Measurements from ENCODE around the gene DAPK1.

Gene DAPK1

DNA sequence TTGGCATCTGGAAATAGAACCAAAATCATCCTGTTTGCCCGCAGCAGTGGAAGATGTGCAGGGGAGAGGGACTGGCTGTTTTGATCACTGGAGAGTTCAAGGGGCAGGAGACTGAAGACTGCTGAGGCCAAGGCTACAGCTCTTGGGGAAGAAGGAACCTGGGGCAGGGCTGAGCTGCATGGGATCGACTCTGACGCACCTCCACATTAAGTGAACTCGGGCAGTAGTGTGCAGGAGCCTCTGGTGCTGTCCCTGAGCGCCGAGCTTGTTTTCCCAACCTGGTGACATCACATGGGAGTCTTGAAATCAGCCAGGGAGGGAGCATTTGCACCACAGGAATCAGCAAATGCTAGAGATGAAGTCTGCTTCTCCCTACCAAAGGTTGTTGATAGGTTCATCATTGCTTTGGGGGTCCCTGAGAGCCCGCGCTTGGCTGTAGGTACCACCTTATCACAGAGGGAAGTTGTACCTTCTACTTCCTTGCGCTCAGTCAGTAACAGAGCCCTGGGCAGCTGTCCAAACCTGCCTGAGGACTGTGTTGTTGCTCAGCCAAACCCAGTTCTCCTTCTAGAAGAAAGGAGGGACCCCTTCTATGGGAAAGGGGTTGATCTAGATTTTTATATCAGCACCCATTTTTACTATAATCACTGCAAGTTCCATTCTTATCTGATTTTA lies 175.9 kb downstream of the DAPK1 start:
- DNase-seq, result no peak

DNA sequence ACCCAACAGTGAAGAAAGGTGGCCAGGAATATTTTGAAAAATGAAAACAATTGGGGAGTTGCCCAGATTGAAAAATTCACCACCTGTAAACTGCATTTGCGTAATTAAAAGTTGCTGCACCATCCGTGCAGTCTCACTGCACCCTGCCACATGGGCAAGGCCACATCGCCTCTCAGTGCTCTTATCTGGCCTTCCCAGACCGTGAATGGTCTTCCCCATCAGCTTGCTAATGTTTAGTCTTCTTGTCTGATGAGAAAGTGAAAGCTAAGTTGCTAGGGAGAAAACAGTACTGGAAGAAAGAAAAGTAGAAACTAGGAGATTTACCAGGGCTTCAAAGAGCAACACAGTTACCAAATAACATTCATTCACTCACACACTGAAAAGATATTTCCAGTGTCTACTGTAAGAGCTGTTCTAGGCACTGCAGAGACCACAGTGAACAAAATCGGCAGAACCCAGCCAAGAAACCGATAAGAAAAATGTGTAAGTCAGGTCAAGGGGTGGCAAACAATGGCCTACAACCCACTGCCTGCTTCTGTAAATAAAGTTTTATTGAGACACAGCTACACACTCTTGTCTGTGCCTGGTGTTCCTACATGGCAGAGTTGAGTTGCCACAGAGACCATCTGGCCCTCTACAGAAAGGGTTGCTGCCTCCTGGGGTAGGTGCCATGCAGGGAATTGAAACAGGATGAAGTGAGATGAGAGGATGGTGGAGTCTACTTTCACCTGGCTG lies 177.1 kb downstream of the DAPK1 start:
- no peak for DNase-seq

DNA sequence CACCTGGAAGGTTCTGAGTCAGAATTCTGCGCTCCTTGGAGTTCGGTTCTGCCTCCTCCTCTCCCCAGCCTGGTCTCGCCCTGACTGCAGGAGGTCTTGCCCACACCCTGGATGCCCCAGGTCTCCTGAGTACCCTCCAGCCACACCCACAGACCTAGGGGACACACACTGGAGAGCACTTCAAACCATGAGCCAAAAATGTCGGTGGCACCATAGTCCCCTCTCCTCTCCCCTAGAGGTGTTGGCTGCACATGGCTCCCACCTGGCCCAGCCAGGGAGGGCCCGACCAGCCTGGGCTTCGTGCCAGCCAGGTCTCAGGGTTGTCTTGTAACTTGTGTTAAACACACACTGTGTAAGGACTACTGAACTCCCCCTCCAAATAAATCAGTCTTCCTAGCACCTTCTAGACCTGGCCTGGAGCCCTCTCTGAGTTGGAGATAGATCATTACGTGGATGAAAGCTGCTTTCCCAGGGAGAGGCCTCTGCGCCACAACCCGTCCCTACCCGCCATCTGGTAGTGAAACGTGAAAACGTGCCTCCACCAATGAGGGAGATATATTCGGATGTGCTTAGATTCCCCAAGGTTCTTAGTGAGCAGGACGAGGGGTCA lies 178.3 kb downstream of the DAPK1 start:
- DNase-seq, result no peak

DNA sequence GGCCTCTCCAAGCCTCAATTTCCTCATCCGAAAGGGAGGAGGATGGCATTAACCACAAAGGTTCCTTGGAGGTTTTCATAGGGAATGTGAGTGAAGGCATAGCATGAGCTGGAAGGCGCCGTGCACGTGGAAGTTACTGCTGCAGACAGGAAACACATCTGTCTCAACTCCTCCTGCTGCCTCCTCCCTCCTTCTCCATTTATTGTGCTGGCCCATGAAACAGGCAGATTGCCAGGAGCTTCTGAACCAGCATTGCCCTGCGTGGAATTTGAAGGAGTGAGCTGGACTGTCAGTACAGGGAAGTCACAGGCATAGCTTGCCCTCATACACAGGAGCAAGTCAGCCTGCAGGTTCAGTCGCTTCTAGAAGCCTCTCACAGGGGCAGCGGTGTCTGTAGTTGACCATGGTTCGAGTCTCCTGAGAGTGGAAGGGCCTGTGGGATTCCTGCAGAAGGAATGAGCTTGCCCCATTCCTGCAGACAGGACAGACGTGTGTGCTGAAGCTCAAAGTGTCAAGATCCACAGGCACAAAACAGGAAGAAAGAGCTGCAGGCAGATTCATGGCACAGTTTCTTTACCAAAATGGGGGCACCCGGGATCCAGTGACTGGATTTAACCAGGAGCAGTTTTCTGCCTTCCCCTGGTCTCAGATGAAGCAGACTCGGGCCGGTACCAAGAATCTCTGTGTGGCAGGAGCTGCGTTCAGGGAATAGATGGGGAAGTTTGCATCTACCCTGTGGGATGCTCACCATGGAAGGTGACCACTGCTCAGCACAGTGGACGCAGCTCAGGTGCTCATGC lies 179.5 kb downstream of the DAPK1 start:
- DNase-seq, result no peak

DNA sequence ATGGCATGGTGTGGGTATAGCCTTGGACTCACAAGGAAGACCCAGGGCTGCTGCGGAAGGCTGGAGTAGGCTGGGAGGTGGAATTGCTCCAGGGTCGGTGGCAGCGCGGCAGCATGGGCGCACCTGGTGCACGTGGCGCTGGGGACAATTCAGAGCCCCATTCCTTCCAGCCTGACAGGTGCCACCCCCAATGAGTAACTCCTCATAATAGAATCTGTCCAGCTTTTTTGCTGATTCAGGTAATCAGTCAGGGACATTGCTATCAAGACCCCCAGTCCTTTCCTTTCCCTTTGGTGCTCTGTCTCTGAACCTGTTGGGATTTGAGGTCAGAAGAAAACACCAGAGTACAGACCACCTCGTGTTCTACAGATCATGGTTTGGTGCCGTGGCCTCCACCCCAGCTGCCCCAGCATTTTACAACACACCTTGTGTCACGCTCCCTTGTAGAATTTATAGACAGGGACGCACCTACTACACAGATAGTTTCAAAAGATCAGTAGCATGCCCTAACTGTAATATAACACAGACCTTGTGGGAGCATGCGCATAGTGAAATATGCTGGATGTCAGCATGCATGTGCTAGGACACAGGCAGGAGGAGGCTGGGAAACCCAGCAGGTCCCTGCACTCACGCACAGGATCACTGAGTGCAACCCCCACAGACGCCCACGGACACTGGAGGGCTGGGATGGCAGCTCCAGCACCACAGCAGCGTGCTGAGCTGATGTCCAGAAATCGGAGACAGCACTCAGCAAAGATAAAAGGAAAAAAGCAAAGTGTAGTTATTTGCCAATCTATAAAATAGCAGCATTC lies 180.3 kb downstream of the DAPK1 start:
- DNase-seq, result no peak

DNA sequence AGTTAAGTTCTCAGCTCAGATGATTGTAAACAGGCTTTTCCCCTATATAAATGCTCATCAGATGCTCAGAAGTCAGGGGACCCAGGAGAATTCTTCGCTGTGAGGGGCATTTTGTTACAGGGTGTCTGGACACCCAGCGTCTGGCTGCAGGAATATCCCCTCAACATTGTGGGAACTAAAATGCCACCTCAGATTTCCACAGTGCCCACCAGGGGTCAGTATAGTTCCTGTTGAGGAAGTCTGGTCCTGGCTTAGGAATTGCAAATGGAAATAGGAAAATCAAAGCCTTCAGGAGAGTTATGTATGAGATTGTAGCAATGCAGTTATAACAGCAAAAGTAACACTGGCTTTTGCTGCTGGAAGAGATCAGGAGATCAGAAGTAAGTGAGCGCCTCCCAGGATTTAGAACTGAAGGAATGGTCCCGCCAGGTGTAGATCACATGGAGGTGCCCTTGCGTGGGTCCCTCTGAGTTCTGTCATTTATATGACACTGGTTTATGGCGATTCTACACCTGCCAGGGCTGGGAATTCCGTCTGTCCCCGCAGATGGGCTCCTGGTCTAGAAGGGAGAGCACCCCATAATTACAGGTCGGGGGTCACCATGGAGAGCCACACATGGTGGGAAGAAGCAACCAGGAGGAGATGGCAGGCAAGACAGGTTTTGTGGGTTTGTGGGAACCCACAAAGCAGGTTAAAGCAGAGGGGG lies 181.1 kb downstream of the DAPK1 start:
- no peak for DNase-seq

DNA sequence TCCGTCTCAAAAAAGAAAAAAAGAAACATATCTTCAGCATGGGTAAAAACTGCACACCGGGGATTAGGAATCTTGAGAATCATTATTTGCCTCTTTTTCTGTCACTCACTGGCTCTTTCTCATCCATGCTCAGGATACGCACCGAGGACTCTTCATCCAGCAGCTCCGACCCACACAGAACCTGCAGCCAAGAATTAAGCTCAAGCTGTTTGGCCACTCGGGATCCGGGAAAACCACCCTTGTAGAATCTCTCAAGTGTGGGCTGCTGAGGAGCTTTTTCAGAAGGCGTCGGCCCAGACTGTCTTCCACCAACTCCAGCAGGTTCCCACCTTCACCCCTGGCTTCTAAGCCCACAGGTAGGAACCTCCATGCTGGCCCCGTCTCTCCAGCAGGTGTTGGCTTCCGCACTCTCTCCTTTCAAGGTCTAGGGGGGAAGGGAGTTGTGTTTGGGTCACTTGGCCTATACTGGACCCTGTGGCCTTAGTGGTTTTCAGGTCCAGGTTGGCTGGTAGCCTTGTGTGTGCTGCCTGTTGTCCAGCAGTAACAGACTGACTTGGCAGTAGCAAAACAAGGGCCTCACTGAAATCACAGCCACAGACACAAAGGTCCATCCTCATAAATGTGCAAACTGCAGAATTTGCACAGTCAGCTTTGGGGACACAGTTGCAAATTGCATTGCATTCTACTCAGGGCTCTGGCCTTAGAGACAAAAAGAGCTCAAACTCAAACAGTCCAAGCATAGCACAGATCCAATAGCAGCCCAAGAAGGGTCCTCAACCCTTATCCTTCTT lies 183.8 kb downstream of the DAPK1 start:
- DNase-seq, result no peak

DNA sequence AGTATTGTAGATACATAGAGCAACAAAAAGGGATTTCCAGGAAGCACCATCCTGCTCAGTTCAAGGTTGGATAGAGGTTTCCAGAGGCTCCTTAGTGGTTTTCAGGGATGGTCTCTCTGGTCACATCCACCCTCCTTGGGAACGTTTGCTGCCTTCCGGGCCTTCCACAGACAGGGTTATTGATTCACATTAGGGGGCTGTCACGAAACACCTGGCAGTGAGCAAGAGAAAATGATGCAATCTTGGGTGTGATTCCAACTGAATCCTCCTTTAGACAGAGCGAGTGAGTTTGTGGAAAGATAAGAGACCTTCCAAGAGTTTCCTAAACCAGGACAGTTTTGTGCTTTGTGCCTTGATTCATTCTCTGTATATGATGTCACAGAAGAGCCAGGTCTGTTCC lies 184.4 kb downstream of the DAPK1 start:
- DNase-seq, result no peak

DNA sequence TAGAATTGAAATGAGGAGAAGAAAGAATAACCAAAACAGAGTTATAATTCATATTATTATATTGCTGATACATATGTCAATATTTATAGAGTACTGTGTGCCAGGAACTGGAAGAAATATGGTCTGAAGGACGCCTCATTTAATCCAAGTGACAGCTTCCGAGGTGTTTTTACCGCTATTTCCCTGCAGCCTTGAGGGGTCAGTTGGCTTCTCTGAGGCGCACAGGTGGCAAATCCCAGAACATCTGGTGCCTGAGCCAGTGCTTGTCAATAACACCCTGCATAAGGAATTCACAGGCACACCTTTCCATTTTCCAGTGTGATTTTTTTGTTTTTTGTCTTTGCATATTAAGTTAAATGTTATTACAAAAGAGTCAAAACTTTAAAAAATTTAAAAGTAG lies 185.0 kb downstream of the DAPK1 start:
- DNase-seq, result no peak

DNA sequence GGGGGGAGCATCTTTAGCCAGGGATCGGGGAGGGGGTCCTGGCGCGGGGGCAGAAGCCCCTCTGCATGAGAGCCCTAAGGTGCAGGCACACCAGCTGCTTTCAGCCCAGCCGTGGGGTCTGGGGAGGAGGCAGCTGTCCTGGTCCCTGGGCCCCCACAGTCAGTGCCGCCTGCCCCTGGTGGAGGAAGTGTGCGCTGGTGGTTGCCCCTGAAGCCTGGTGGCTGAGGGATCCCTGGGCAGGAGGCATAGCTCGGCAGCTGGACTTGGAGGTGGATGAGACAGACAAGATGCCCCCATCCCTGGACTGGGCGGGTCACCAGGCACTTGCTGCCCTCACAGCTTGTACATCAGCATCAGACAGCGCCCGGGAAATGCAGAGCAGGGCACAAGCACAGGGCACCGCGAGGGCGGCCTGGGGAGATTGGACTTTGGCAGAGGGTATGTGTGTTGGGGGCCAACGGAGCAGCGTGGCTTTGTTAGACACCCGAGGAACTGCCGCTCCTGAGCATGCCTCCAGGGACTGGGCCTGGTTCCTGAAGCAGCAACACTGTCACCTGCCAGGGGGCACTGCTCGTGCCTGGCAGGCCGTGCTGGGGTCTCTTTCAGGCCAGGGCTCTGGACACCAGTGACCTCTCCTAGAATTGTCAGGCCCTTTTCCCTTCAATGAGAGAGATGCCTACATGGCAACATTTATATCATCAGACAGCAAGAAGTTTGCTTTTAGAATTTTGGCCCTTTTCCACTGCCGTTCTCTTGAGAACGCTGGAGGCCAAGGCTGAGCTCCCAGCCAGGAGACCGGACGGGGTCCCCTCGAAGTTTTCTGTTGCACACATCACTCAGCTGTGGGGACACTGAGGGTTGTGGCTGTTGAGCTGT lies 186.3 kb downstream of the DAPK1 start:
- no peak for DNase-seq

DNA sequence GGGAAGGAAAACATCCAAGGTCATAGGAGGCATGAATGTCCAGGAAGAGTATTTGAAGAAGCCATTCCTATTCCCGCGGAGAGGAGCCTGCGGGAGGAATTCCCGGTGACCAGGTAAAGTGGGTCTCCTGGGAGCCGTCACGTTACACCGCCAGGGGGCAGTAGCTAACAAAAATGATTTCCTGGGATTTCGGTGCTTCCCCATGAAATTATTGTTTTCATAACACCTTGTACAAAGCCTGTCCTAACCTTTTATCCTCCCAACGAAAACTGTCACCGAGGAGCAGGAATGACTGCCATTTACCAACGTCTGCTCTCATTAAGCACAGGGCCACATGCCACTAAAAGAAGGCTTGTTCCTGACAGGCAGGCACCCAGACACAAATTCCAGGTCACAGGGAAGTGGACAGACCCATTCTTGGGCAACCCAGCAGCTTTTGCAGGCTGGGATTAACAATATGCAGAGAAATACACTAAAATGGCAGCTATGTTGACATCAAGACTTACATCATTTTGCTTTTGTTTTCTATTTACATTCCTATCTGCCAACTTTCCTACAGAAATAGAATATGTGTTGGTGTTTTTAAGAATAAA lies 187.1 kb downstream of the DAPK1 start:
- no peak for DNase-seq

DNA sequence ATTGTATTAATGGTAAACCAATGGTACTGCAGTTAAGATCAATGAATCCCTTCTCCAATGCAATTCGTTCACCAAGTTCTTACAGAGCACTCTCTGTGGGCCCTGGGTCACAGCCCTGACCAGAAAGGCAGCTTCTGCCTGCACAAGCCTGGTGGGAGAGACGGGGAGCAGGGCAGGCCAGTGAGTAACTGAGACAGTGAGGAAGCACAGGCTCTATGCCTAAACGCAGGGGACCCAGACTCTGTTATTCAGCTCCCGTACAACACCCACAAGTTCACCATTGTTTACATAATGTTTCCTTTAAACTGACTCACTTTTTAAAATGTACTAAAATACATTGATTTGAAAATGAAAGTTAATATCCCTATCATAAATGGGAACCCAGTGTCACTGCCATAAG lies 187.8 kb downstream of the DAPK1 start:
- DNase-seq, result no peak

DNA sequence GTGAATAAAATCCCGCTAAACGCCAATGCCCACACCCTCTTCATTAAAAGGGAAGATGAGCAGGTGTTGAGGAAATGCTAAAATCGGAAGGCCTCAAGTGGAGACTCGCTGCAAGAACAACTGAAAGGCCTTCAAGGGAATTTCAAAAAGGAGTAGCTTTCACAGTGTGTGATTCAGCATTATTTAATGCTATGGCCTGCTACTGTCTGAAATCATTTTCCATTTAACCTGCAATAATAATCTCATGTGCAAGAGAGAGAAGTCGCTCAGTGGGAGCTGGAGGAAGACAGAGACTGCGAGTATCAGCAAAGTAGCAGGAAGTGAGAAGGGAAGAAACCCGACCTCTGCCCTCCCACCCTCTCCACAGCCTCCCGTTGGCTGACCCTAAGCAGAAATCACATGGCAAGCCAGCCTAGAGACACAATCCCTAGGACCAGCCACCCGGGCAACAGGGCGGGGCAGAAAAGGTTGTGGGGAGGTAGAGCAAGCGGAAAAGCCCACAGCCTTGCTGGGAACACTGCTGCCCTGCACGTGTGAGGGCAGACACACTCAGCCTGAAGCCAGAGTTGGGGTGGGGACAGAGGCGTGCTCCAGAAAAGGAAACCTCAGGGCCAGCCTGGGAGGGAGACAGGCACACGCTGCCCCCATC lies 188.3 kb downstream of the DAPK1 start:
- no peak for DNase-seq

DNA sequence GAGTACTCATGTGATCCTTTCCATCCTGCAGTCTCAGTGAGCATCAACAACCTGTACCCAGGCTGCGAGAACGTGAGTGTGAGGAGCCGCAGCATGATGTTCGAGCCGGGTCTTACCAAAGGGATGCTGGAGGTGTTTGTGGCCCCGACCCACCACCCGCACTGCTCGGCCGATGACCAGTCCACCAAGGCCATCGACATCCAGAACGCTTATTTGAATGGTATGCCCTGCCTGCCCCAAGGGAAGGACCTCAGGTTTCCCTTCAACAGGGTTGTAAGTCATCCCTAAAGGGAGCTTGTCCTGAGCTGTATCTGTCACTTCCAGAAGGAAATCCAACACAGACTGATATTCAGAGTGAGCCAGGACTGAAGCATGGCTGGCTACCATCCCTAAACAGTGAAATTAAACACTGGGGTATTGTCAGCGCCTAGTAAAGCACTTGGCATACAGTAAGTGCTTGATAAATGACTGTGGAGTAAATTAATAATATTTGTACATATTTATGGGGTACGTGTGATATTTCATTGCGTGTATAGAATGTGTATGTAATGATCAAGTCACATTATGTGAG lies 188.9 kb downstream of the DAPK1 start:
- DNase-seq, result no peak

DNA sequence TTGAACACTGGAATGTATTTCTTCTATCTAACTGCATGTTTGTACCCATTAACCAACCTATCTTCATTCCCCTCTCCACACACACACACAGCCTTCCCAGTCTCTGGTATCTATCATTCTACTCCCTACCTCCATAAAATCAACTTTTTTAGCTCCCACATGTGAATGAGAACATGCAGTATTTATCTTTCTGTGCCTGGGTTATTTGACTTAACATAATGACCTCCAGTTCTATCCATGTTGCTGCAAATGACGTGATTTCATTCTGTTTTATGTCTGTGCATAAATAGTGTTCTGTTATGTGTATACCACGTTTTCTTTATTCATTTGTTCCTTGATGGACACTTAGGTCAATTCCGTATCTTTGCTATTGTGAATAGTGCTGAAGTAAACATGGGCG lies 189.5 kb downstream of the DAPK1 start:
- DNase-seq, result no peak

DNA sequence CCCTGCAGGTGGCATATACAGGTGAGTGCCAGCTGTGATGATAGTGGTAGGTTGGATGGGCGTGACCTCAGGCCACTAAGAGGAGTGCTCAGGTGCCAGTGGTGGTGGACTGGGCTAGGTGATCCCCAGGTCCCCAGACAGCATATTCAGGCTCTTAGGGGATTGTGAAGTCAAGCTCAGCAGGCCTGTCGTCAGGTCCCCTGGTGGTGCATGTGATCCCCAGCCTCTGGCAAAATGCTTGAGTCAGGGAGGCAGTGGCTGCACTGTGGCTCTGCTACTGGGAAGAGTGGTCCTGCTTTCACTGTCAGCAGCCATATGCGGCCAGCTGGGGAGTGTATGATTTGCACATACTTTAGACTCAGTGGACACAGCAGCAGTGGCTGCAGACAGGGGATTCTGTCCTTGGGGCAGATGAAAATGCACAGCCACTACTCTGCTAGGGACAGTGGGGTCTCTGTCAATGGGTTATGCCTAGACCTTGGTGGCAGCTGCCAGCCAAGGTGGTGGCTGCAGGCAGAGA lies 196.6 kb downstream of the DAPK1 start:
- DNase-seq, result no peak

DNA sequence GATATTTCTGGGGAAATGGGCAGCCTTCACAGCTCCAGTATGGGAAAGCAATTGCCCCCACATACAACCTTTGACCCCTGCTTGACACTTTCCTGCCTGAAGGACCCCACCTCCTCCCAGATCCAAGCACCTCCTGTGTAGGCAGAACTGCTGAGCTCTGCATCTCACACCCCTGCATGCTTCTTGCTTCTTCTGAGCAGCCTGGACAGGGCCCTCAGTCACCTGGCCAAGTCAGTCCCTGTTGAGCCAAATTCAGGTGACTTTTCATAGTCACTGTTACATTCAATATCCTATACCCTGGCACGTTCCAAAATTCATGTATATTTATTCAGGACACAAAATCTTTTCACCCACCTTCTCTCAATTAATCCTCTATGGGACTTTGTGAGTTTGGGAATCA lies 197.9 kb downstream of the DAPK1 start:
- DNase-seq, result no peak

DNA sequence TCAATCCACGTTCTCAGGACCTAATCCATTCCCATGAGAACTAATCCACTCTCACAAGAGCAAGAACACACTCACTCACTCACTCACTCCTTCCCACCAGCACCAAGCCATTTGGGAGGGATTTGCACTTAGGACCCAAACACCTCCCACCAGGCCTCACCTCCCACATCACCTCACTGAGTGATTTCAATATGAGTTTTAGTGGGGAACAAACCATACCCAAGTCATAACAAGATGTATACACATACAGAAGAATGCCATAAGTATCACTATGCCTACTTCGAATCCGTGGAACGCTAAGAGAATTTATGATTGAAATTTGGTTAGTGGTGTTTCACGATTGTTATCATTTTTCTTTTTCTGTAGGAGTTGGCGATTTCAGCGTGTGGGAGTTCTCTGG lies 199.0 kb downstream of the DAPK1 start:
- DNase-seq, result no peak

Data from NCI-H1417 treated with DMSO at 0.1 percent for 48 hours (cell line).